ENCODE measurements around the gene EARS2. TPM values are rescaled to one million over a fixed set of nuclear protein-coding genes. Genes with fewer than 3 reads are reported as not detected.

EARS2 gene
- total RNA-seq, 1 experiment from 2014 or later, result 55.9 TPM

- TF ChIP-seq ATF2 (CRISPR knock-in tag; IDR thresholded peaks at IDR 0.05; ENCODE audit: borderline replicate concordance, low read depth) (no peak), ZNF425 (CRISPR knock-in tag; conservative IDR thresholded peaks at IDR 0.05) (no peak), RORB (CRISPR knock-in tag; IDR thresholded peaks at IDR 0.05) (no peak), JUN (CRISPR knock-in tag; IDR thresholded peaks at IDR 0.05) (peak; percentile 60; the same call in 1 of the 2 replicates), PRRX2 (CRISPR knock-in tag; IDR thresholded peaks at IDR 0.05) (peak; percentile 75; the same call in 1 of the 2 replicates), ZNF416 (CRISPR knock-in tag; IDR thresholded peaks at IDR 0.05) (0 out of 2 replicates have a peak, but pooled peaks have one; percentile 39), ZNF671 (CRISPR knock-in tag; IDR thresholded peaks at IDR 0.05) (0 out of 2 replicates have a peak, but pooled peaks have one; percentile 36), ZMAT4 (CRISPR knock-in tag; IDR thresholded peaks at IDR 0.05) (no peak)
These were observed at the start of gene EARS2, which contains the start of gene UBFD1 (continued) for GRCh38 chr16:23556881-23557778.

GRCh38 chr16:23597003-23597756 is 40.0 kb upstream of the EARS2 start:
- ChIA-PET CTCF (interaction anchor here (0.7 to 2.2 kb wide), 23 partner anchors 8 to 429 kb away, joined by 3 to 22 read pairs (median 4); partner anchors contain the start of genes COG7, DCTN5, EARS2 and PALB2), POLR2A (interaction anchor here (2.5 kb wide), 1 partner anchor 40 kb away, joined by 7 read pairs; the partner anchor contains the start of genes EARS2 and UBFD1)
- DNase-seq (ENCODE audit: low spot score) (peak; percentile 52), ATAC-seq (peak; percentile 67)
- H3K9me3 Mint-ChIP-seq, result no peaks in the 10 kb centered on the region
- H3K36me3 Mint-ChIP-seq, result peaks cover 18% of the 10 kb centered on the region
- H3K27ac Mint-ChIP-seq, result peak overlapping the region; percentile 91
- no peak overlapping the region for H3K4me3 Mint-ChIP-seq
- H3K27me3 Mint-ChIP-seq (ENCODE audit: low read depth), result no peaks in the 10 kb centered on the region
- H3K4me1 Mint-ChIP-seq, result peaks cover 31% of the 10 kb centered on the region
- TF ChIP-seq HMGXB4 (CRISPR knock-in tag; IDR thresholded peaks at IDR 0.05) (no peak), CBFB (CRISPR knock-in tag; IDR thresholded peaks at IDR 0.05; ENCODE audit: low read depth) (no peak), TEAD4 (CRISPR knock-in tag; IDR thresholded peaks at IDR 0.05) (no peak), RORB (CRISPR knock-in tag; IDR thresholded peaks at IDR 0.05) (no peak), ERG (CRISPR knock-in tag; IDR thresholded peaks at IDR 0.05) (no peak), NR3C1 (CRISPR knock-in tag; conservative IDR thresholded peaks at IDR 0.05; ENCODE audit: low read depth) (no peak), SMAD3 (CRISPR knock-in tag; IDR thresholded peaks at IDR 0.05; ENCODE audit: borderline replicate concordance) (no peak), JUN (CRISPR knock-in tag; IDR thresholded peaks at IDR 0.05) (no peak), ATF6 (CRISPR knock-in tag; IDR thresholded peaks at IDR 0.05) (no peak), ZNF317 (CRISPR knock-in tag; IDR thresholded peaks at IDR 0.05; ENCODE audit: borderline replicate concordance, low read depth) (no peak), ESRRA (CRISPR knock-in tag; IDR thresholded peaks at IDR 0.05; ENCODE audit: borderline replicate concordance) (no peak), SMAD4 (CRISPR knock-in tag; IDR thresholded peaks at IDR 0.05) (no peak), EMX1 (CRISPR knock-in tag; IDR thresholded peaks at IDR 0.05) (no peak), RELA (CRISPR knock-in tag; IDR thresholded peaks at IDR 0.05; ENCODE audit: borderline replicate concordance) (no peak), CTCF (IDR thresholded peaks at IDR 0.05) (no peak)

All from WTC11 (cell line).